Panc1 (cell line): Measurements from ENCODE around the gene HBB. TPM values are rescaled to one million over a fixed set of nuclear protein-coding genes. Genes with fewer than 3 reads are reported as not detected.
"Not testable (repeated sequence)": the region's sequence is repeated elsewhere in the genome, so short reads cannot be mapped to it uniquely, and the experiment has no call there.

ENCODE experiments used
- ATAC-seq: fragments of 200-7000 bp; cut with Tn5 transposase; 2 replicates; pipeline ENCODE4 v1.9.1; 2020; ENCODE audit warnings: mild to moderate bottlenecking, moderate library complexity
- BruUV-seq: library from RNA; stranded (reverse); fragments of 400-500 nt; replicated peaks from 2 replicates; lab custom pipeline; 2021; lab: Mats Ljungman, UMichigan
- CTCF ChIA-PET: fragments of 300-600 bp; sonication (Branson Sonifier 250); formaldehyde crosslinking; loops from one replicate; lab custom pipeline; 2022; ENCODE audit warnings: antibody characterized with exemption; lab: Charles Lee
- POLR2A ChIA-PET: fragments of 300-600 bp; sonication (Branson Sonifier 250); formaldehyde crosslinking; loops from one replicate; lab custom pipeline; 2022; ENCODE audit warnings: antibody characterized with exemption; lab: Charles Lee
- DNase-seq: peaks from one replicate; pipeline ENCODE4 v3.0.0-alpha.2; 2010; ENCODE audit warnings: low read depth, low spot score
- H3K27ac ChIP-seq: 2 replicates; pipeline ENCODE4 v1.5.1; 2011; ENCODE audit warnings: mild to moderate bottlenecking, low read length, inconsistent platforms
- H3K27me3 ChIP-seq: fragments of 200-500 bp; sonication (Bioruptor generic); 2 replicates; pipeline ENCODE4 v1.6.0; 2014; ENCODE audit warnings: low read length, inconsistent platforms; ENCODE audit not compliant: control insufficient read depth, insufficient read depth
- H3K36me3 ChIP-seq: fragments of 200-500 bp; sonication (Bioruptor generic); 2 replicates; pipeline ENCODE4 v1.5.1; 2014; ENCODE audit warnings: inconsistent platforms, mild to moderate bottlenecking, low read length, moderate library complexity; ENCODE audit not compliant: control insufficient read depth, insufficient read depth
- H3K4me1 ChIP-seq: 2 replicates; pipeline ENCODE4 v1.5.1; 2011; ENCODE audit warnings: inconsistent platforms, mild to moderate bottlenecking, low read length, moderate library complexity; ENCODE audit not compliant: control insufficient read depth, insufficient read depth
- H3K4me3 ChIP-seq, 2 experiments: 2 replicates each; pipeline ENCODE4 v1.5.1; 2011 to 2012; ENCODE audit warnings: low read depth in 2 of 2, low read length in 2 of 2, mild to moderate bottlenecking in 2 of 2, inconsistent platforms in 1 of 2, moderate library complexity in 1 of 2
- H3K9me3 ChIP-seq: fragments of 200-500 bp; sonication (Bioruptor generic); 2 replicates; pipeline ENCODE4 v1.5.1; 2014; ENCODE audit warnings: low read depth, mild to moderate bottlenecking, inconsistent platforms, low read length, moderate library complexity; ENCODE audit not compliant: control insufficient read depth, insufficient read depth
- POLR2AphosphoS5 ChIP-seq: IDR thresholded peaks from 2 replicates; pipeline ENCODE4 v1.6.1; 2012; ENCODE audit warnings: mild to moderate bottlenecking, low read depth, low read length, moderate library complexity
- SIN3A ChIP-seq: IDR thresholded peaks from 2 replicates; pipeline ENCODE4 v1.6.1; 2012; ENCODE audit warnings: low read depth, mild to moderate bottlenecking, low read length, moderate library complexity, borderline replicate concordance; ENCODE audit not compliant: insufficient read depth
- TCF7L2 ChIP-seq: IDR thresholded peaks from 2 replicates; pipeline ENCODE4 v1.6.1; 2011; ENCODE audit warnings: mild to moderate bottlenecking, low read depth, low read length, inconsistent platforms
- in situ Hi-C: cut with HindIII; loops from 2 replicates; pipeline ENCODE4 v1.10.0; 2016; ENCODE audit warnings: low sequenced_read_pairs, low pct_unique_long_range_greater_than_20kb
- intact Hi-C: fragments of 100-400 bp; cut with micrococcal nuclease; formaldehyde crosslinking; loops from one replicate; pipeline ENCODE4 v1.10.0; 2022; ENCODE audit not compliant: unreplicated experiment
- total RNA-seq: library from RNA; stranded (reverse); gene quantifications from one replicate; pipeline ENCODE4 v1.2.1, GENCODE V29; 2021; ENCODE audit not compliant: unreplicated experiment
- TF ChIP-seq, protein P1 (sequence below): fragments of 450-650 bp; IDR thresholded peaks from 2 replicates; pipeline ENCODE4 v1.5.1; 2017; ENCODE audit warnings: mild to moderate bottlenecking
- TF ChIP-seq, protein P2 (sequence below), 2 experiments: IDR thresholded peaks; 2 replicates each; pipeline ENCODE4 v1.6.1; 2011 to 2012; ENCODE audit warnings: low read depth in 2 of 2, control low read depth in 1 of 2, low read length in 1 of 2, mild to moderate bottlenecking in 1 of 2, moderate library complexity in 1 of 2; ENCODE audit not compliant: insufficient read depth in 1 of 2

The HBB gene
- total RNA-seq, 1 experiment from 2014 or later, result 0.72 TPM

DNA sequence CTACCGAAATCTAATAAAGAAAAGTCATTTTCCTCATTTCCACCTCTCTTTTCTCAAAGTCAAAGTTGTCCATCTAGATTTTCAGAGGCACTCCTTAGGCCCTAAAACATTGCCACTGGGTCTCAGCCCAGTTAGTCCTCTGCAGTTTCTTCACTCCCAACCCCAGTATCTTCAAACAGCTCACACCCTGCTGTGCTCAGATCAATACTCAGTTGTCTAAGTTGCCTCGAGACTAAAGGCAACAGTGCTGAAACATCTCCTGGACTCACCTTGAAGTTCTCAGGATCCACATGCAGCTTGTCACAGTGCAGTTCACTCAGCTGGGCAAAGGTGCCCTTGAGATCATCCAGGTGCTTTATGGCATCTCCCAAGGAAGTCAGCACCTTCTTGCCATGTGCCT lies 27.2 kb upstream of the HBB start:
- in situ Hi-C loops, intact Hi-C loops, CTCF ChIA-PET, POLR2A ChIA-PET, H3K4me3 ChIP-seq, H3K4me1 ChIP-seq, H3K27ac ChIP-seq, DNase-seq, ATAC-seq, BruUV-seq, H3K27me3 ChIP-seq, H3K36me3 ChIP-seq, H3K9me3 ChIP-seq: not testable (repeated sequence)

DNA sequence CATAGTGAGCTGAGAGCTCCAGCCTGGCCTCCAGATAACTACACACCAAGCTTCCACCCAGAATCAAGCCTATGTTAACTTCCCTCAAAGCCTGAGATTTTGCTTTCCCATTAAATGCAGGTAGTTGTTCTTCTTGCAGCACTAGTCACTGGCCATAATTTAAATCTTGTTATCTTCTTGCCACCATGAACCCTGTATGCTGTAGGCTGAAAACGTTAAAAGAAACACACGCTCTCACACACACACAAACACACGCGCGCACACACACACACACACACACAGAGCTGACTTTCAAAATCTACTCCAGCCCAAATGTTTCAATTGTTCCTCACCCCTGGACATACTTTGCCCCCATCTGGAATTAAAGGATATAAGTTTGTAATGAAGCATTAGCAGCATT lies 26.6 kb upstream of the HBB start:
- BruUV-seq, H3K9me3 ChIP-seq, DNase-seq, H3K27ac ChIP-seq, H3K36me3 ChIP-seq, intact Hi-C loops, in situ Hi-C loops, ATAC-seq, H3K4me1 ChIP-seq, POLR2A ChIA-PET, H3K4me3 ChIP-seq, H3K27me3 ChIP-seq, CTCF ChIA-PET: not testable (repeated sequence)

DNA sequence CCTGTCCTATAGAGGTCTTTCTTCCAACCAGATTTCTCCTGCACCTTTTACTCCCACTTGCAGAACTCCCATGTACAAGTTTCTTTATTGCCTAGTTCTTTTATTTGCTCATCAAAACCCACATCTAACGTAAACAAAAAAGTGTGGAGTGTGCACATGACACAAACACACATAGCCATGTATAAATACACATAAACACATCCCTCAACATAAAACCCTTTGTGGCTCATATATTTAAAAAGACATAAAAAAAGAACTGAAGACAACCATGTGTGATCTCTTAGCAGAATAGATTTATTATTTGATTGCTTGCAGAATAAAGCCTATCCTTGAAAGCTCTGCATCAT lies 26.0 kb upstream of the HBB start:
- H3K27me3 ChIP-seq, result no peaks in the 10 kb centered on the region
- H3K9me3 ChIP-seq, result no peaks in the 10 kb centered on the region
- BruUV-seq, result no TSS peak
- ATAC-seq, result no peak
- POLR2A ChIA-PET, result no interaction called here
- TF ChIP-seq SIN3A (no peak), POLR2AphosphoS5 (no peak)
- no peak for DNase-seq
- H3K27ac ChIP-seq, result no peak overlapping the region
- H3K4me1 ChIP-seq, result no peaks in the 10 kb centered on the region
- in situ Hi-C loops (no loop called here), intact Hi-C loops (no loop called here)
- H3K4me3 ChIP-seq, result no peak overlapping the region
- CTCF ChIA-PET, result no interaction called here
- no peaks in the 10 kb centered on the region for H3K36me3 ChIP-seq

DNA sequence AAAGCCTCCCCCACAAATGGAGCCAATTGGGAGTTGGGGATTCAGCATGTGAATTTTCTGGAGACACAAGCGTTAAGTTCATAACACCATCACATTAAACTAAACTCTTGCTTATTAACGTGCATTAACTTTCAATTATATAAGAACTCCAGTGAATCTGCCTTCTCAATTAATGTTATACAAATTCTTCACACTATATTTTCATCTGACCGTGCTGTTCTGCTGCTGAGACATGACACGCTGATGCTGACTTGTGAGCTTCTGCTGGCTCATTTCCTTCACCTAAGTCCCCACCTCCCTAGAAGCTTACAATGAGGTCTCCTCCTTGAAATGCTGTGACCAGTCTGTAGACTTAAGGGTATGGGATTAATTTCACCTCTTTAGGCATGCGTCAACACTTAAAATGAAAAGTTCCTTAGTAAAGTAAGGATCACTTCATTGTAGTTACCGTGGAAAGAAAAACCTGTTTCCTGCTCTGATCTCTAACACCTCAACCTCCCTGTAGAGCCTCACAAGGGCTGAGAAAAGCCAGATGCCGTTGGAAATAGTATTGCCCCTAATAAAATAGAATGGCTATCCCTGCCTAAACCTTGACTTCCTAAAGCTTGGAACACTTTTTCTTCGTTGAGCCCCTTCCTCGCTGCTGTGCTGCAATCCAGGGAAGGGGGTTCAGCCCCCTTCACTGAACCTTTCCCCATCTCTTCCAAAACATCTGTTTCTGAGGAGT lies 25.5 kb upstream of the HBB start:
- ATAC-seq (no peak), DNase-seq (no peak)
- ChIA-PET CTCF (no interaction called here), POLR2A (no interaction called here)
- in situ Hi-C loops (no loop called here), intact Hi-C loops (no loop called here)
- H3K27ac ChIP-seq, result no peak overlapping the region
- no peaks in the 10 kb centered on the region for H3K27me3 ChIP-seq
- no peaks in the 10 kb centered on the region for H3K9me3 ChIP-seq
- H3K4me1 ChIP-seq, result no peaks in the 10 kb centered on the region
- no peak overlapping the region for H3K4me3 ChIP-seq
- H3K36me3 ChIP-seq, result no peaks in the 10 kb centered on the region
- TF ChIP-seq POLR2AphosphoS5, result no peak
- TF ChIP-seq, protein P1, sequence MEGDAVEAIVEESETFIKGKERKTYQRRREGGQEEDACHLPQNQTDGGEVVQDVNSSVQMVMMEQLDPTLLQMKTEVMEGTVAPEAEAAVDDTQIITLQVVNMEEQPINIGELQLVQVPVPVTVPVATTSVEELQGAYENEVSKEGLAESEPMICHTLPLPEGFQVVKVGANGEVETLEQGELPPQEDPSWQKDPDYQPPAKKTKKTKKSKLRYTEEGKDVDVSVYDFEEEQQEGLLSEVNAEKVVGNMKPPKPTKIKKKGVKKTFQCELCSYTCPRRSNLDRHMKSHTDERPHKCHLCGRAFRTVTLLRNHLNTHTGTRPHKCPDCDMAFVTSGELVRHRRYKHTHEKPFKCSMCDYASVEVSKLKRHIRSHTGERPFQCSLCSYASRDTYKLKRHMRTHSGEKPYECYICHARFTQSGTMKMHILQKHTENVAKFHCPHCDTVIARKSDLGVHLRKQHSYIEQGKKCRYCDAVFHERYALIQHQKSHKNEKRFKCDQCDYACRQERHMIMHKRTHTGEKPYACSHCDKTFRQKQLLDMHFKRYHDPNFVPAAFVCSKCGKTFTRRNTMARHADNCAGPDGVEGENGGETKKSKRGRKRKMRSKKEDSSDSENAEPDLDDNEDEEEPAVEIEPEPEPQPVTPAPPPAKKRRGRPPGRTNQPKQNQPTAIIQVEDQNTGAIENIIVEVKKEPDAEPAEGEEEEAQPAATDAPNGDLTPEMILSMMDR, result no peak
- no peak for TF ChIP-seq SIN3A
- TF ChIP-seq, protein P2, sequence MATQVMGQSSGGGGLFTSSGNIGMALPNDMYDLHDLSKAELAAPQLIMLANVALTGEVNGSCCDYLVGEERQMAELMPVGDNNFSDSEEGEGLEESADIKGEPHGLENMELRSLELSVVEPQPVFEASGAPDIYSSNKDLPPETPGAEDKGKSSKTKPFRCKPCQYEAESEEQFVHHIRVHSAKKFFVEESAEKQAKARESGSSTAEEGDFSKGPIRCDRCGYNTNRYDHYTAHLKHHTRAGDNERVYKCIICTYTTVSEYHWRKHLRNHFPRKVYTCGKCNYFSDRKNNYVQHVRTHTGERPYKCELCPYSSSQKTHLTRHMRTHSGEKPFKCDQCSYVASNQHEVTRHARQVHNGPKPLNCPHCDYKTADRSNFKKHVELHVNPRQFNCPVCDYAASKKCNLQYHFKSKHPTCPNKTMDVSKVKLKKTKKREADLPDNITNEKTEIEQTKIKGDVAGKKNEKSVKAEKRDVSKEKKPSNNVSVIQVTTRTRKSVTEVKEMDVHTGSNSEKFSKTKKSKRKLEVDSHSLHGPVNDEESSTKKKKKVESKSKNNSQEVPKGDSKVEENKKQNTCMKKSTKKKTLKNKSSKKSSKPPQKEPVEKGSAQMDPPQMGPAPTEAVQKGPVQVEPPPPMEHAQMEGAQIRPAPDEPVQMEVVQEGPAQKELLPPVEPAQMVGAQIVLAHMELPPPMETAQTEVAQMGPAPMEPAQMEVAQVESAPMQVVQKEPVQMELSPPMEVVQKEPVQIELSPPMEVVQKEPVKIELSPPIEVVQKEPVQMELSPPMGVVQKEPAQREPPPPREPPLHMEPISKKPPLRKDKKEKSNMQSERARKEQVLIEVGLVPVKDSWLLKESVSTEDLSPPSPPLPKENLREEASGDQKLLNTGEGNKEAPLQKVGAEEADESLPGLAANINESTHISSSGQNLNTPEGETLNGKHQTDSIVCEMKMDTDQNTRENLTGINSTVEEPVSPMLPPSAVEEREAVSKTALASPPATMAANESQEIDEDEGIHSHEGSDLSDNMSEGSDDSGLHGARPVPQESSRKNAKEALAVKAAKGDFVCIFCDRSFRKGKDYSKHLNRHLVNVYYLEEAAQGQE (IDR thresholded peaks at IDR 0.05; ENCODE audit: insufficient read depth in 1 of 2, low read depth in 2 of 2, low read length in 1 of 2), result no peak
- TF ChIP-seq TCF7L2, result no peak
- BruUV-seq, result no TSS peak
